Measurements from ENCODE around the gene GNB1L. TPM values are rescaled to one million over a fixed set of nuclear protein-coding genes. Genes with fewer than 3 reads are reported as not detected.
"Not testable (repeated sequence)": the region's sequence is repeated elsewhere in the genome, so short reads cannot be mapped to it uniquely, and the experiment has no call there.

The GNB1L gene
- total RNA-seq, 1 donor from 2014 or later = 2.9 TPM

GRCh38 chr22:19789406-19789805 lies 65.3 kb downstream of the GNB1L start:
- FAIRE-seq (no peak), DNase-seq (ENCODE audit: low spot score in 2 of 2) (no peak)

- no peak for DNase-seq (ENCODE audit: low spot score in 2 of 2)
- no peak for FAIRE-seq
Observed at GRCh38 chr22:19788661-19789225, 65.9 kb downstream of the GNB1L start.

GRCh38 chr22:19787849-19788141 lies 66.9 kb downstream of the GNB1L start:
- FAIRE-seq (no peak), DNase-seq (ENCODE audit: low spot score in 2 of 2) (no peak)

GRCh38 chr22:19786959-19787848 lies 67.5 kb downstream of the GNB1L start:
- no peak for FAIRE-seq
- DNase-seq (ENCODE audit: low spot score in 2 of 2) = no peak

GRCh38 chr22:19786264-19786585 lies 68.4 kb downstream of the GNB1L start:
- DNase-seq (ENCODE audit: low spot score in 2 of 2) (no peak), FAIRE-seq (no peak)

GRCh38 chr22:19785461-19786263 lies 69.0 kb downstream of the GNB1L start:
- no peak for FAIRE-seq
- no peak for DNase-seq (ENCODE audit: low spot score in 2 of 2)

- DNase-seq (ENCODE audit: low spot score in 2 of 2) (no peak), FAIRE-seq (no peak)
Observed at GRCh38 chr22:19784384-19785175, 70.1 kb downstream of the GNB1L start.

- DNase-seq (ENCODE audit: low spot score in 2 of 2) (no peak), FAIRE-seq (no peak)
Observed at GRCh38 chr22:19783586-19784383, 70.9 kb downstream of the GNB1L start.

- FAIRE-seq = no peak
Observed at GRCh38 chr22:19782533-19782932, 72.1 kb downstream of the GNB1L start.

GRCh38 chr22:19779685-19780268 lies 74.9 kb downstream of the GNB1L start:
- DNase-seq (ENCODE audit: low spot score in 2 of 2) = no peak

More at GRCh38 chr22:19782533-19782932, 72.1 kb downstream of the GNB1L start:
- no peak for DNase-seq (ENCODE audit: low spot score in 2 of 2)

GRCh38 chr22:19779011-19779421 lies 75.7 kb downstream of the GNB1L start:
- no peak for DNase-seq (ENCODE audit: low spot score in 2 of 2)
- FAIRE-seq = no peak

More at GRCh38 chr22:19779685-19780268, 74.9 kb downstream of the GNB1L start:
- FAIRE-seq = no peak

- not testable (repeated sequence) for DNase-seq (ENCODE audit: low spot score in 2 of 2); FAIRE-seq
Observed at GRCh38 chr22:19777192-19777591, 77.5 kb downstream of the GNB1L start.

- no peak for DNase-seq (ENCODE audit: low spot score in 2 of 2)
- no peak for FAIRE-seq
Observed at GRCh38 chr22:19776433-19777031, 78.1 kb downstream of the GNB1L start.

GRCh38 chr22:19775496-19776325 lies 79.0 kb downstream of the GNB1L start:
- DNase-seq (ENCODE audit: low spot score in 2 of 2) = no peak
- FAIRE-seq = no peak

- DNase-seq (ENCODE audit: low spot score in 2 of 2) = no peak
- FAIRE-seq = no peak
Observed at GRCh38 chr22:19774628-19775027, 80.0 kb downstream of the GNB1L start.

- FAIRE-seq (no peak), DNase-seq (ENCODE audit: low spot score in 2 of 2) (no peak)
Observed at GRCh38 chr22:19773470-19774040, 81.1 kb downstream of the GNB1L start.

GRCh38 chr22:19772673-19773469 lies 81.8 kb downstream of the GNB1L start:
- FAIRE-seq (no peak), DNase-seq (ENCODE audit: low spot score in 2 of 2) (no peak)

Data from frontal cortex (tissue), 4 donors.